HG02840 (cell line): ENCODE data around the gene SEC14L1.
"Not testable (repeated sequence)": the region's sequence is repeated elsewhere in the genome, so short reads cannot be mapped to it uniquely, and the experiment has no call there.

Source experiments
- ATAC-seq: cut with Tn5 transposase; IDR thresholded peaks from one replicate; pipeline ENCODE4 v1.9.1; 2021; ENCODE audit warnings: mild to moderate bottlenecking, moderate library complexity, moderate number of reproducible peaks; ENCODE audit not compliant: unreplicated experiment, low FRiP score

The SEC14L1 gene

GRCh38 chr17:77254951-77255825 is 114.4 kb downstream of the SEC14L1 start:
- ATAC-seq, result no peak

- not testable (repeated sequence) for ATAC-seq
These were observed 115.2 kb downstream of the SEC14L1 start for GRCh38 chr17:77255970-77256369.

- no peak for ATAC-seq
These were observed 115.9 kb downstream of the SEC14L1 start for GRCh38 chr17:77256710-77257109.

GRCh38 chr17:77257169-77257568 is 116.4 kb downstream of the SEC14L1 start:
- ATAC-seq, result no peak

GRCh38 chr17:77257596-77258458 is 117.1 kb downstream of the SEC14L1 start:
- no peak for ATAC-seq

- no peak for ATAC-seq
These were observed 117.9 kb downstream of the SEC14L1 start for GRCh38 chr17:77258638-77259037.

GRCh38 chr17:77264617-77265230 is 124.0 kb downstream of the SEC14L1 start:
- ATAC-seq, result no peak

- ATAC-seq, result no peak
These were observed 125.4 kb downstream of the SEC14L1 start for GRCh38 chr17:77266213-77266612.
